Left cardiac atrium (tissue), 4 donors: Measurements from ENCODE around the gene PISD. TPM values are rescaled to one million over a fixed set of nuclear protein-coding genes. Genes with fewer than 3 reads are reported as not detected.

Experiments
- ATAC-seq, 2 donors: fragments of 200-7000 bp; cut with Tn5 transposase; one replicate each; pipeline ENCODE4 v1.9.1; 2020; ENCODE audit warnings: mild to moderate bottlenecking in 2 of 2, moderate library complexity in 2 of 2
- DNase-seq: peaks from one replicate; pipeline ENCODE4 v3.0.0-alpha.2; 2020
- intact Hi-C, 2 donors: fragments of 100-400 bp; cut with DNase I; formaldehyde crosslinking; loops; one replicate each; pipeline versions ENCODE4 v1.14.1 to v1.15.1; 2022 to 2023
- total RNA-seq, 2 donors: library from RNA; stranded (reverse); fragmentation: NEBNext Ultra II Directional; extraction: Animal tissue kit (Norgen Biotek cat#: 25700); gene quantifications; one replicate each; pipeline ENCODE4 v1.2.1, GENCODE V29; 2021
- donor health status: DM: no; HTN: yes; CAD: no.
- donor health status: DM: no; HTN: yes; CAD: no; lungs with severe emphysema.
- donor health status: DM: yes; HTN: yes; CAD: no.
- donor health status: Dilated cardiomyopathy.

The PISD gene
- total RNA-seq, 2 donors from 2014 or later: 25.2 to 40.8 TPM

DNA sequence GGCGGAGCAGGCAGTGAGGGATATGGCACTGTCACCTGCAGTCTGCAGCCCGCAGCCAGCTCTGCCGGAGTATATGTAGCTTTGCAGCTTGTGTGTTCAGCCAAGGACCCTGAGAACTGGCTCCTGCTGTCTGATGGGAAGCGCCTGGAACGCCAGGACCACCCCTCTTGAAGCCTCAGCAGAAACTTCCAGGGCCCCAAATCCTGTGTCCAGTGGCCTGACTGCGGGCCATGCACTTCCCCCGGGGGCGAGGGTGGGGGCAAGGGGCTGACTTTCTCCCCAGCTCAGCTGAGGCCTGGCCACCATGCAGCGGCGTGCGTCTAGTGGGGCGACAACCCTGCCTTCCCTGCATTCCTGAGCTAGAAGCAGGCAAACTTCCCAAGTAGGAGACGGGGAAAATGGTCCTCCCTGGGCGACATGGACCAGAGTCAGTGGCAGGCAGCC, 32.3 kb downstream of the PISD start:
- intact Hi-C loops: loop anchor here (5.0 to 10.0 kb wide), 2 partner anchors 62 to 285 kb away; partner anchors contain the start of gene PATZ1 (in 1 of the 2)
- ATAC-seq (no peak), DNase-seq (no peak)

DNA sequence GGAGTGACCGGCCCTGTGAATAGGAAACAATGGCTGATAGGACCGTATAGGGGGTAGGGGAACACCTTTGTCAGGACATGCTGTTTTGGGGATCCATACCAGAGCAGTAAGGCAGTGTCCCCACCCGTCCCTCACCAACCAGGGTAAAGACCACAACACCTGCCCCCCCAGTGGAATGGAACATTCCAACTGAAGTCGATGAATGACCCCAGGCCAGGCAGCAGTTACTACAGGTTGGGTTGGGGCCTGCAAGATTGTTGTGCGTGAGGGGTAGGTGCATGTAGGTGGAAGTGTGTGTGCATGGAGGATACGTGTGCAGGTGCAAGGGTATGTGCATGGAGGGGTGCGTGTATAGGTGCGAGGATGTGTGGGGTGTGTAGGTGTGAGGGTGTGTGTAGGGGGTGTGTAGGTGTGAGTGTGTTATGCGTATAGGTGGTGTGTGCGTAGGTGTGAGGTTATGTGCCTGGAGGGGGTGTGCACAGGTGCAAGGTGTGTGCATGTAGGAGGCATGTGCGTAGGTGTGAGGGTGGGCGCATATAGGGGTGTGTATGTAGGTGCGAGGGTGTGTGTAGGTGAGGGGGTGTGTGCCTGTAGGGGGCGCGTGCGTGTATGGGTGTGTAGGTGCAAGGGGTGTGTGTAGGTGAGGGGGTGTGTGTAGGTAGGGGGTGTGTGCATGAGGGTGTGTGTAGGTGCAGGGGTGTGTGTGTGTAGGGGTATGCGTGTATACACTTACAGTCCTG, 32.9 kb downstream of the PISD start:
- no peak for DNase-seq
- no peak for ATAC-seq
- intact Hi-C loops: no loop called here

DNA sequence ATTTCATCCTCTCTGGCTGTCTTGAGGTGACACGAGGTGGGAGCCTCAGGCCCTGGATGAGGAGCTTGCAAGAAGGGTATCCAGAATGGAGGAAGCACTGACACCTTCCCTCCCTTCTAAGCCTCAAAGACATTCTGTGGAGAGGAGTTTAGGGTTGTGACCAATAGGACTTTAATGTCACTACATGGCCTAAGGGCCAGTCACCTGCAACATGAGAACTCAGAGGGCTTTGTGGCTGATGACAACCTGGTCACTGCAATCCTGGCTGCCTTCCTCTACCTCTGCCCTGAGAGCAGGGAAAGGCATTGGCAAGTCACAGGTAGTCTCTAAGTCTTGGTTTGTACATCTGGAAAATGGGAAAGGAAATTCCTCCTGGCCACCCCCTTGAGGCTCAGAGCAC, 33.7 kb downstream of the PISD start:
- intact Hi-C loops: no loop called here
- DNase-seq: no peak
- no peak for ATAC-seq

DNA sequence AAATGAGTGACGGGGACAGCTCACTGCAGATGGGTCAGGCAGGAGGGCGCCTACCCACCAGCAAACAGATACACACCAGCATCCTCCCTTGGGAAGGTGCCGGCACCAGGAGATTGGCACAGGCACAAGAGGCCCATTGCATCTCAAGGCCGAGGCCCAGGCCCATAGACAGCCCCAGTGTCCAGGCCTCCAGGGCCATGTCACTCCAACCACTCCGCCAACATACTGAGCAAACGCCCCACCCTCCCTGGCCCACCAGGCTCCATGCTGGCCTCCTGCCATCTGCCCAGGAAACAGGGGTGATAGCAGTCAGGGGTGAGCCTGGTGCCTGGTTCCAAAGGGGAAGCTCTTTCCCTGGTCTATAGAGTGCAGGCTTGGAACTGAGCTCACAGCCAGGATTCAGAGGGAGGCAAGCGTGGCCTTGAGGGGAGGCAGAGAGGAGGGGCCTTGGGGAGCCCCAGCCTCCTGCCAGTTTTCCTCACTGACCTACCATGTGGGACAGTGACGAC, 34.7 kb downstream of the PISD start:
- DNase-seq: peak; percentile 64
- no peak for ATAC-seq
- intact Hi-C loops: no loop called here

DNA sequence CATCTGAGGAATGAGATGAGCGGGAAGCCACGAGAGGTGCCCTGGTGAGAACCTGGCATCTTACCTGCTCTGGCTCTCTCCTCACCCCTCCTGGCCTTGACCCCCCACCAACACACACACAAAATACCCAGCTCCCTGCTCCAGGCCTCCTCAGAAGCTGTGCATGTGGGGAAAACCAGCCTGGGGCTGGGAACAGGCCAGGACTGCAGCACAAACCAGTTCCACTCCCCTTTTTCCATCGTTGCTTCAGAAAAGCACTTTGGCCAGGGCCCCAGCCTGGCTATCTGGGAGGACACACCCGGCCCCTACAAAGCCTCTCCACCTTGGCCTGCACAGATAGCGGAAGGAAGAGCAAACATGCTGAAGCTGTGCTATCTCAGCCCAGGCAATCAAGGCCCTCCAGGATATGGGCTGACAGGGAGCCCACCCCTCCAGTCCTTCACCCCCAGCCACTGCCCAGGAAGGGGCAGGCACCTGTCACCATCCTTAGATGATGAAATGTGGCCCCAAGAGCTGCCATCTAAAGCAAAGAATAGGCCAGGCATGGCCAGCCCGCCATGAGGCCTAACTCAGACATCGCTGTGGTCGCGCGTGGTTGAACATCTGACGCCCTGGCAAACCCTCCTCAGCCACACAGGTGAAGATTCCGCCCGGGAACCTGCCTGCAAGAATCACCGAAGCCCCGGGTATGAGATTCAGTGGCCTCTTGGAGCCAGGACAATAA, 35.4 kb downstream of the PISD start:
- peak in 1 of 2 donors; percentile 22 for ATAC-seq
- peak; percentile 75 for DNase-seq
- intact Hi-C loops: no loop called here

DNA sequence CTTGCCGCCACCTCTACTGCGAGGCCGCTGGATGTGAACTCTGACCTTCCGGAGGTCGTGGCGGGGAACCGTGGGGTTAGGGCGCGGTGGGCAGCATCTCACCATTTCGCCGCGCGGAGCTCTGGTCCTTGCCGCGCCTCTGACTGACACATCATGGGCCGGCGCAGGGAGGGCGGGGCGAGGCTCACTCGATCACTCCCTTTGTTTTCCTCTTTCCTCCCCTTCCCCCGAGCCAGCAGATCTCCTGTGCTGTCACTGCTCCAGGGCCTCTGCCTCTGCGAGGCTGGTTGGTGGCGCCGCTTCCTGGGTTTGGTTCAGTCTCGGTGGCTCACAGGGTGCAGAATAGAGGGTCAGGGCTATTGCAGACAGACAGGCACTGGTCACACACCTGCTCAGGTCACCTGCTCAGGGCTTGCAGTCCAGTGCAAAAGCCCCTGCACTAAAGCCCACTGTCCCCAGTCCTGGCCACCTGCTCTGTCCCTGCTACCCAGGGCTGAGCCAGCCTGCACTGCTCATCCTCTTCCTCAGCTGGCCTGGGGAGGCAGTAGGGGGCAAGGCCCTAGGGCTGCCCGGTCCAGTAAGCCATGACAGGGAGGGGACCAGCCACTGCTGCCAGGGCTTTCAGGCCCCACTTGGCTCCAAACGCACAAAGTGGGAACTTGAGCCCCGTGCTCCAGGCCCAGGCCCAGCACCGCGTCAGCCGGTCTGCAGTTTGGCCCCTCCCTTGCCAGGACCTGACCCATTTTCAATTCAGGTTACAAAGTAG, 36.2 kb downstream of the PISD start:
- DNase-seq (peak; percentile 74), ATAC-seq (peak in 1 of 2 donors; percentile 20)
- intact Hi-C loops: no loop called here

DNA sequence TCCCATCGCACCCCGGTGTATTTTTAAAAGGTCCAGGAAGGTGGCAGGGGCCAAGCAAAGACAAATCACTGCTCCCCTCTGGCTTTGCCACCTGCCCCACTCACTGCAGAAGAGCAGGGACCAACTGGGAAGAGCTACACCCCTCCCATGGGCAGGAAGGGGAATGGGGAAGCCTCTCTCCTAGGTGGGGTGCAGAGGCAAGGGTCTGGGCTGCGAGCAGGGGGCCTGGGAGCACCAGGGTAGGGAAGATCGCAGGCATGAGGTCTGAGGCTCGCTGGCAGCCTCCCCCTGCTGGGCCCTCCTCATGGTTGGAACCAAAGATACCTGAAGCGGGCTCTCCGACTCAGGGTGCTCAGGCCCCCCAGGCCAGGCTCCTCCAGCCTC, 36.8 kb downstream of the PISD start:
- DNase-seq: no peak
- no peak for ATAC-seq
- intact Hi-C loops: no loop called here

DNA sequence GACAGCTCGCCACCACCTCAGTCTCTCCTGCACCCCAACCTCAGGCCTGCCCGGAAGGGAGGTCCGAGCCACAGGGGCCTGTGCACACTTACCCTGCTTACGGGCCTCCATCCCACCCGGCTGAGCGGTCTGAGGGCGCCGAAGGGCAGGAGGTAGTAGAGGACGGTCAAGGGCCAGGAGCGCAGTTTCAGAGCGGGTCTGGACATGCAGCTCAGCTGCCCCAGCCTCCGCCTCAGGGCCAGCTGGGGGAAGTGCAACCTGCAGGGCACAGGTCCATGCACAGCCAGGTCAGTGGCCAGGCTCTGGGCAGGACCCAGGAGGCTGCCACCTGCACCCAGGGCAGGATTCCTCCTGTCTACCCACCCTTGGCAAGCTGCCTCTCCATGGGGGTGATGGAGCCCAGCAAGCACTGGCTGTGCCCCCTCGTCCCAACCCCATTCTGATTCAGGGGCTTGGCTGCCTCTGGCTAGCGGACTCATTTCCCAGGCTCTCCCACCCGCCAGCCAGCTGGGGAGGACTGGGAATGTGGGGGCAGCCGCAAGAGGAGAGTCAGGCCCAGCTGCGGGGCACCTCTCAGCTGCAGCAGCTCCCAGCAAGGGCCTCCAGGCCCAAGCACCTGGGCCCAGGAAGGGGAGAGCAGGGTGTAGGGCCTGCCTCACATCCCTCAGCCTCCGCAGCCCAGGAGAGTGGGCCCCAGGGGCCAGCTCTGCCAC, 38.3 kb downstream of the PISD start:
- no peak for ATAC-seq
- no peak for DNase-seq
- intact Hi-C loops: no loop called here

DNA sequence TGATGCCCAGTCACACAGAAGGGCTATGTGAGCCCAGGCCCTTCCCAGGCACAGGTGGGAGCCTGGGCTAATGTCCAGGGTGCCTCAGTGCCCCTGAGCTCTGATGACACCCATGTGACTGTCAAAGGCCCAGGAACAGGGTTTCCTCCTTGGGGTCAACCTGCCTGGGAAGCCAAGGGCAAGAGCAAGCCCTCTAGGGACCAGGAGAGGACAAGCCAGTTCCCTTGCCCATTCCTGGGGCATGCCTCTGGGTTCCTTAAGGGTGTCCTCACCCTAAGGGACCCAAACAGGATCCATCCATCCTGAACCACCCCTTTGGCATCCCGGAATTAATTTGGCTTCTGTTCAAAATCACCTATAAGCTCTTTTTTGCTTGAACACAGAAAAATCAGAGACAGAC, 39.0 kb downstream of the PISD start:
- no peak for ATAC-seq
- DNase-seq: no peak
- intact Hi-C loops: no loop called here

DNA sequence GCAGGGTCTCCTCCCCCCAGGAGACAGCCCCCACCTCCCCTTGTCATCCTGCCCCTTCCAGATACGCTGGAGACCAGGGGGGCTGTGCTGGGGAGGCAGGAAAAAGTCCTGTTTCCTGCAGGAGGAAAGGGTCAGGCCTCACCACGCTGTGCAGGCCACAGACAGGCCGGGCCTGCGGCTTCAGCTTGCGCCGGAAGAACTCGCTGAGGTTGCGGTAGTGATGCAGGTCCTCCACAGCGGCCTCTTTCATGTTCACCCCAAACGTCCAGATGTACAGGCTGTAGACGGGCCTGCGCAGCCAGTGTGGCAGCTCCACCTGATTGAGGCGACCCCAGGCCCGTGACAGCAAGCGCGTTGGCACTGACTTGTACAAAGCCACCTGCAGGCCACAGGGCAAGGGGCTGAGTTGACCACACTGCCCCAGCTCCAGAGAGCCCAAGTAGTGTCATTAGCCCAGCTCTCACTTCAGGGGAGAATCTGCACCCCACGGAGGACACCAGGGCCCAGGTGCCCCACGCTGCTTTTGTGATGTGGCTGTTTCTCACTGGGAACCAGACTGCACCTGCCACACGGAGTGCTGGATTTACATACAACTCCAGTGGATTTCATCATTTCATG, 40.4 kb downstream of the PISD start:
- intact Hi-C loops: no loop called here
- DNase-seq: no peak
- no peak for ATAC-seq

DNA sequence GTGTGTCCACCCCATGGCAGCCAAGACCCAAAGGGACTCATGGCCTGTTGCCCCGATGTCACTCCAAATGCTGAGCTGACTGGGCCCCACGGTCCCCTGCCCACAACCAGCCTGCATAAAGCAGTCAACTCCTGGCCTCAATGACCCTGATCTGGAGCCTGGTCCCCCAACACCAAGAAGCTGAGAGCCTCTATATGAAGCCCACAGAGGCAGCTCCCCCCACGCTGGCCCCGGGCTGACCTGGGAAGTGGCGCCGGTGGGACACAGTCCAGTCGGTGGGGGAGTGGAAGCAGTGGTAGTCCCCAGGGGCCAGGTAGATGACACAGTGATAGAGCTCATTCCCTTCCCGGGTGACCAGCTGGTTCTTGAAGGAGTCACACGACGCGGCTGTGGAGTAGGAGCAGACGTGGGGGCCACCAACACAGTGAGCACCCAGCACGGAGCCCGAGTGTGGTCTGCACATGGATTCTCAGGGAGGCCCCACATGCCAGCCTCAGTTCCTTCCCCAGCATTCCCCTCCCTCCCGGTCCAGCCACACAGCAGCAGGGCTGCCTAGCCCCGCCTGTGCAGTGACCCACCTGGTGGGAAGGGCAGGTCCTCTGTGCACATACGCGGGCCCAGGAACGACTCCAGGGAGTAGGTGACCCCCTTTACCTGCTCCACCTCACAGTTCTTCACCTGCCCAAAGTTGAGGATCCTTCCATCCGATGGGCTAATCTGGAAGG, 41.1 kb downstream of the PISD start:
- ATAC-seq: no peak
- intact Hi-C loops: no loop called here
- DNase-seq: no peak

DNA sequence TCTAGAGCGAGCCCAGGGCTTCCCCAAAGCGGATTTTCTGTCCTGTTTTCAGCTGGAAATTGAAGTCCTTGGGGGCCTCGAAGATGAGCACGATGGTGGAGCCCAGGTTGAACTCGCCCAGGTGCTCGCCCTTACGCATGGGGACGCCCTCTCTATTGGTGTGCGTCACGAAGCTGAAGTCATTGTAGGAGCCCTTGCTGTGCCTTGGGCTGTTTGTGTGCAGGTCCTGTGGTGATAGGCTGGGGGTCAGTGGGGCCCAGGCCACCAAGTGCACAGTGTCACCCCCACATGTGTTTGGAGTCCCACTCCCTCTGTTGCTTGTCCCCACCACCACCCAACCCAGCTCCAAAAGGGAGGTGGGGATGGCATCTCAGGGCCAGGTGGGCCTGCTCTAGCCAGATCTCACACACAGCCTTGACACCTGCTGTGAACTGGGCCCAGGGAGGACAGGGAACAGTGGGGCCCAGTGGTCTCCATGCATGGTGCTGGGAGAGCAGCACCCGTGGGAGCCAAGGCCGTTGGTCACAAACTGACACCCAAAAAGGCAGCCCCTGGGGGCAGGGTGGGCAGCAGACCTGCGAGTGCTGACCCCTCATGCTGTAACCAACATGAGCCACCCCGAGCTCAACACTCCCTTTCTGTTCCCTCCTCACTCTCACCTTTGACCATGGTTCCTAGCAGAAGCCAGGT, 42.3 kb downstream of the PISD start:
- intact Hi-C loops: no loop called here
- DNase-seq (no peak), ATAC-seq (no peak)

DNA sequence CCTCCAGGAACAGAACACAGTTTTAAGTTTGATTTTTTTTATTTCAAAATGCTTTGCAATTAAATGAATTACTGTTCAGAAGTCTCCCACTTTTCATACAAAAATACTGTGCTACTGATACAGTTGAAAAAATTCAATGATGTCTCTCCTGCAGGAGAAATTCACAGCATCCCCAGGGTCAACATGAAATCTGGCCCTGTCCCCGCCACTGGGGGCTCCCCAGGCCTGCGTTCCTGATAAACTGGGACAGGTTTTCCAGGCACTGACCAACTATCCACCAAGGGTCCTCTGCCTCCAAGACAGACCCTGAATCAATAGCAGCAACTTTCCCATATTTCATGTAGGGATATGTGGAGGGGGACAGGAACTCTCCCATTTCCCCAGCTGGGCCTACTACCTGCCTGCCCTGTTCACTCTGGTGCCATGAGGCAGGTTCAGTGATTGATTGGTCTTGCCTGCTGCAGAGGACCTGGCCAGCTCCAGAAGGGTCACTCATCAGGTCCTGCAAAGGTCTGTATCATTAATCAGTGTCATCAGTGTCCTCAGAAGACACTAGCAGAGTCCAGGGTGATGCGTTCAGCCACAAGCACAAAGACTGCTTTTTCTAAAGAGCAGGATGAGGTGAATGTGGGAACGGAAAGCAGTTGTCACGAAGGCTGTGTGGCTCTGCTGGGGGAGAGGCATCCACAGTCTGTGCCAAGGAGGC, 43.4 kb downstream of the PISD start:
- ATAC-seq (no peak), DNase-seq (no peak)
- intact Hi-C loops: no loop called here

DNA sequence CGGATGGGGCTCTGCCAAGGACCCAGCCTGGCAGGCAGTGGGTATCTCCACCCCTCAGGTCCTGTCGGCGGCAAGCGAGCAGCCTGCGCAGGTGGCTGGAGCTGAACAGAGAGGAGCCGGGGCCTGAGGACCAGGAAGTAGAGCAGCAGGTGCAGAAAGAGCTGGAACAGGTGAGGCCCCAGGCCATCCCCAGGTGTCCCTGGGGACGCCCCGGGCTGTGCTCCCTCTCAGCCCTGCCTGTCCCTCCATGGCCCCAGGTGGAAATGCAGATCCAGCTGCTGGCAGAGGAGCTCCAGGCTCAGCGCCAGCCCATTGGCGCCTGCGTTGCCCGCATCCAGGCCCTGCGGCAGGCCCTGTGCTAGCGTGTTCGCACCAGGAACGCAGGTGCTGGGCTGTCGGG, 44.0 kb downstream of the PISD start:
- no peak for DNase-seq
- intact Hi-C loops: no loop called here

DNA sequence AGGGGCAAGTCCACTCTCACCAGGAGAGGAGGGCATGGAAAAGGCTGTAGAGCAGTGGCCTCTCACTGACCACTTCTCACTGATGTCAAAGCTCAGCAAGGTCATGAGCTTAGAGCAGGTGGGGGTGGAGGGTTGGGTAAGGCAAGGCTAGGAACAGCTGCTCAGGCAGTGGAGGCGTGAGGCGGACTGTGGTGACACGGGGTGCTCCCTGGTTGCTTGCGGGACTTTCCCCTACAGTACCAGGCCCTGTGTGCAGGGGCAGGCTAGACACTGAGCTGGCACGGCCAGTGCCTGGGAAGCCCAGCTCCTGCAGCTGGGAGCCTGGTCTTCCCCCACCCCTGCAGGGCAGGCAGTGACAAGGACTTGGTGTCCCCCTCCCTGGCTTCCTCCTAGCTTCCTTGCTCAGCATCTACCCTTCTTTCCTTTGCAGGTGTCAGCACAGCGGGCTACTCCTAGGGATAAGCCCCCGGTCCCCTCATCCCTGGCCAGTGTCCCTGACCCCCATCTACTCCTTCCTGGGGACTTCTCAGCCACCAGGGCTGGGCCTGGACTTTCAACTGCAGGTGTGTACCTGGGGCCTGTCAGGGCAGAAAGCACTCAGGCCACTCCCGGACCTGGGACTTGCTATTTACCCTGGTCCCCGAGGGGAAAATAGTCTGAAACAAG, 45.6 kb downstream of the PISD start:
- DNase-seq: no peak
- intact Hi-C loops: no loop called here

More for the DNA sequence above, 44.0 kb downstream of the PISD start:
- no peak for ATAC-seq

DNA sequence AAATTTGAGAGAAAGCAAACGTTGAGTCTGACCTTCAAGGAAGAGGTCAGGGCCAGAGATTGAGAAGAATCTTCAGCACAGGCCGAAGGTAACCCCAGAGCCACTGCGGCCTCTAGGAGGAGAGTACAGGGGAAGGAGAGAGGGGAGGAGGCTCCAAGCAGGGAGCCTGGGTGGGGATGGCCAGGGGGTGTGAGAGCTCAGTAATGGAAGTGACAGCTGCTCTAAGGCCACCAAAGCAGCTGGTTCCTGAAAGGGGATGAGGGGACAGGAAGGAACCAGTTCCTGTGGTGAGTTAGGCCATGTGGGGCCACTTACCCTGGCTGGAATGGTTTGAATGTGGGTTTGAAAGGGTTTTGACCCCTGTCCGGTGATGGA, 46.1 kb downstream of the PISD start:
- intact Hi-C loops: no loop called here
- no peak for ATAC-seq
- DNase-seq: no peak

More for the DNA sequence above, 45.6 kb downstream of the PISD start:
- ATAC-seq: no peak

DNA sequence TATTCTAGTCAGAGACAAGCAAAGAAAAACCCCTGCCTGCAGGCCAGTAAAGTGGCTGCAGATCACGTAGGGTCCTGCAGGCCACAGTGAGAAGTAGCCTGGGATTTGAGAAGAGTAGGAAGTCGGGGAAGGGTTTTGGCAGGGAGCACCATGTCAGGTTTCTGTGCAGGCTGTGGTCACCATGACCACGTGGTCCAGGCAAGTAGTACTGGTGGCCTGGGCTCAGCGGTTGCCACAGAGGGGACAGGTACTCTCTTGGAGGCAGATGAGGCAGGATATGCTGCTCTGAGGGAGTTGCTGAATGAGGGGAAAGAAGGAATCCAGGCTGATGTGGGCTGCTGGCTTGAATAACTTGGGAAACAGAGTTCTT, 46.5 kb downstream of the PISD start:
- DNase-seq: no peak
- intact Hi-C loops: no loop called here
- ATAC-seq: peak in 1 of 2 donors; percentile 16
